Breast epithelium (tissue), 3 donors: ENCODE data around the gene NR2F2.

ENCODE experiments used
- POLR2A ChIP-seq: fragments of 450-650 bp; IDR thresholded peaks from one replicate; pipeline ENCODE4 v1.6.1; 2016; ENCODE audit warnings: antibody characterized with exemption, mild to moderate bottlenecking, moderate library complexity
- POLR2AphosphoS5 ChIP-seq, 3 donors: sonication (generic); formaldehyde crosslinking; IDR thresholded peaks; one replicate each; pipeline ENCODE4 v1.6.1; 2017; ENCODE audit warnings: antibody characterized with exemption in 3 of 3
- TF ChIP-seq, protein P1 (sequence below), 3 donors: fragments of 450-650 bp; IDR thresholded peaks; one replicate each; pipeline ENCODE4 v1.5.1; 2016 to 2017; ENCODE audit warnings: antibody characterized with exemption in 3 of 3, mild to moderate bottlenecking in 3 of 3, moderate library complexity in 3 of 3

DNA sequence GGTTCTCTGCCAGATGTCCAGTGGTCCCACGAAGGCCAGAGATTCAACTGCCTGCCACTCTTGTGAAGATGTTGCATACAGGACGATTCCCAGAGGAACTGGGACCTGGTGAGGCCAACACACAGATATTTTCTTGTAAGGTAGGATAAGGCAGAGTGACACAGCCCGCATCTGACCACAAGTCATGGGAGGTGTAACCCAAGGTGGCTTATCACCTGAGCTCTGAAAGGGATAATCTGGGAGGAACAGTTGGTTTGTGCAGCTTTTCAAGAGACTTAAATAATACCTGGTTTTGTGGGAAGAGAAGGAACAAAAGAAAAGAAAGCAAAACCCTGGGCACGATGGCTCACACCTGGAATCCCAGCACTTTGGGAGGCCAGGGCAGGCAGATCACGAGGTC, 39.8 kb upstream of the NR2F2 start:
- TF ChIP-seq, protein P1, sequence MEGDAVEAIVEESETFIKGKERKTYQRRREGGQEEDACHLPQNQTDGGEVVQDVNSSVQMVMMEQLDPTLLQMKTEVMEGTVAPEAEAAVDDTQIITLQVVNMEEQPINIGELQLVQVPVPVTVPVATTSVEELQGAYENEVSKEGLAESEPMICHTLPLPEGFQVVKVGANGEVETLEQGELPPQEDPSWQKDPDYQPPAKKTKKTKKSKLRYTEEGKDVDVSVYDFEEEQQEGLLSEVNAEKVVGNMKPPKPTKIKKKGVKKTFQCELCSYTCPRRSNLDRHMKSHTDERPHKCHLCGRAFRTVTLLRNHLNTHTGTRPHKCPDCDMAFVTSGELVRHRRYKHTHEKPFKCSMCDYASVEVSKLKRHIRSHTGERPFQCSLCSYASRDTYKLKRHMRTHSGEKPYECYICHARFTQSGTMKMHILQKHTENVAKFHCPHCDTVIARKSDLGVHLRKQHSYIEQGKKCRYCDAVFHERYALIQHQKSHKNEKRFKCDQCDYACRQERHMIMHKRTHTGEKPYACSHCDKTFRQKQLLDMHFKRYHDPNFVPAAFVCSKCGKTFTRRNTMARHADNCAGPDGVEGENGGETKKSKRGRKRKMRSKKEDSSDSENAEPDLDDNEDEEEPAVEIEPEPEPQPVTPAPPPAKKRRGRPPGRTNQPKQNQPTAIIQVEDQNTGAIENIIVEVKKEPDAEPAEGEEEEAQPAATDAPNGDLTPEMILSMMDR (IDR thresholded peaks at IDR 0.05), result no peak
- TF ChIP-seq POLR2A (no peak), POLR2AphosphoS5 (IDR thresholded peaks at IDR 0.05) (no peak)
